GM12878 (cell line): ENCODE data around the gene AMY2B. TPM values are rescaled to one million over a fixed set of nuclear protein-coding genes. Genes with fewer than 3 reads are reported as not detected.

Source experiments
- BCL11A ChIP-seq: IDR thresholded peaks from 2 replicates; pipeline ENCODE4 v1.6.1; 2011; ENCODE audit warnings: low read depth, low read length
- CBFB ChIP-seq: IDR thresholded peaks from 2 replicates; pipeline ENCODE4 v1.6.1; 2016; ENCODE audit warnings: antibody characterized with exemption, low read depth
- CHD1 ChIP-seq: IDR thresholded peaks from 2 replicates; pipeline ENCODE4 v1.6.1; 2012; ENCODE audit warnings: low read depth, low read length, improper control_type of control experiment
- CREM ChIP-seq: IDR thresholded peaks from 2 replicates; pipeline ENCODE4 v1.6.1; 2014; ENCODE audit warnings: antibody characterized with exemption, low read depth
- DPF2 ChIP-seq: fragments of 450-650 bp; IDR thresholded peaks from 2 replicates; pipeline ENCODE4 v1.6.1; 2017; ENCODE audit warnings: mild to moderate bottlenecking
- EGR1 ChIP-seq, 2 experiments: IDR thresholded peaks; 1 replicate in 1 of 2; 2 replicates in 1 of 2; pipeline ENCODE4 v1.6.1; 2011 to 2012; ENCODE audit warnings: low read depth in 2 of 2, low read length in 2 of 2, borderline replicate concordance in 1 of 2, mild to moderate bottlenecking in 1 of 2, moderate library complexity in 1 of 2
- ESRRA ChIP-seq: IDR thresholded peaks from 2 replicates; pipeline ENCODE4 v1.6.1; 2012; ENCODE audit warnings: mild to moderate bottlenecking, low read length, improper control_type of control experiment
- HDAC2 ChIP-seq: fragments of 200-600 bp; sonication (generic); IDR thresholded peaks from 2 replicates; pipeline ENCODE4 v1.6.1; 2017
- JUNB ChIP-seq: IDR thresholded peaks from 2 replicates; pipeline ENCODE4 v1.6.1; 2016; ENCODE audit warnings: antibody characterized with exemption, mild to moderate bottlenecking
- LARP7 ChIP-seq: fragments of 450-650 bp; IDR thresholded peaks from 2 replicates; pipeline ENCODE4 v1.6.1; 2017; ENCODE audit warnings: mild to moderate bottlenecking
- NFXL1 ChIP-seq: fragments of 450-650 bp; IDR thresholded peaks from 2 replicates; pipeline ENCODE4 v1.6.1; 2017; ENCODE audit warnings: antibody characterized with exemption, mild to moderate bottlenecking, borderline replicate concordance
- NFYA ChIP-seq: IDR thresholded peaks from 2 replicates; pipeline ENCODE4 v1.6.1; 2011; ENCODE audit warnings: low read depth, mild to moderate bottlenecking, low read length, improper control_type of control experiment, borderline replicate concordance
- PAX5 ChIP-seq: IDR thresholded peaks from 2 replicates; pipeline ENCODE4 v1.6.1; 2011; ENCODE audit warnings: low read depth, low read length, borderline replicate concordance
- POLR2A ChIP-seq: IDR thresholded peaks from 2 replicates; pipeline ENCODE4 v1.6.1; 2011; ENCODE audit warnings: low read depth, mild to moderate bottlenecking, low read length
- RCOR1 ChIP-seq: conservative IDR thresholded peaks from 2 replicates; pipeline ENCODE4 v1.6.1; 2012; ENCODE audit warnings: low read depth, low read length, improper control_type of control experiment
- RELA ChIP-seq: fragments of 450-650 bp; IDR thresholded peaks from 2 replicates; pipeline ENCODE4 v1.8.0; 2014; ENCODE audit warnings: borderline replicate concordance; ENCODE audit not compliant: partially characterized antibody
- SMAD1 ChIP-seq: fragments of 450-650 bp; IDR thresholded peaks from 2 replicates; pipeline ENCODE4 v1.6.1; 2018; ENCODE audit warnings: mild to moderate bottlenecking, low read depth; ENCODE audit not compliant: partially characterized antibody
- SP1 ChIP-seq: IDR thresholded peaks from one replicate; pipeline ENCODE4 v1.6.1; 2011; ENCODE audit warnings: low read depth, low read length
- SREBF2 ChIP-seq: IDR thresholded peaks from 2 replicates; pipeline ENCODE4 v1.6.1; 2012; ENCODE audit warnings: mild to moderate bottlenecking, low read length
- TCF3 ChIP-seq: IDR thresholded peaks from 2 replicates; pipeline ENCODE4 v1.6.1; 2012; ENCODE audit warnings: low read depth, mild to moderate bottlenecking, low read length, borderline replicate concordance; ENCODE audit not compliant: insufficient read depth
- ZBED1 ChIP-seq: IDR thresholded peaks from 2 replicates; pipeline ENCODE4 v1.6.1; 2016; ENCODE audit warnings: borderline replicate concordance
- polyA plus RNA-seq, 11 experiments: library from polyadenylated mRNA; depleted of rRNA in 4 of 11; unstranded in 6 of 11; stranded (reverse) in 5 of 11; fragments of >200 nt; fragmentation: Nextera tagmentation in 4 of 11; fragmentation: Illumina TruSeq in 1 of 11; extraction: Ambion mirVana in 4 of 11; extraction: Trizol in 1 of 11; gene quantifications; 1 replicate in 1 of 11; 2 replicates in 10 of 11; pipeline versions ENCODE4 v1.2.1 to v1.2.3, GENCODE V29; 2011 to 2016; ENCODE audit warnings: inconsistent platforms in 2 of 11, missing spikeins in 2 of 11, low read depth in 1 of 11
- total RNA-seq, 4 experiments: library from RNA; depleted of rRNA in 3 of 4; stranded (reverse); fragments of >200 nt in 3 of 4; fragmentation: Illumina TruSeq in 1 of 4; extraction: Trizol in 1 of 4; gene quantifications; 2 replicates each; pipeline versions ENCODE4 v1.2.1 to v1.2.3, GENCODE V29; 2013 to 2021
- TF ChIP-seq, protein P1 (sequence below): fragments of 450-650 bp; IDR thresholded peaks from 2 replicates; pipeline ENCODE4 v1.6.1; 2017; ENCODE audit warnings: mild to moderate bottlenecking, moderate library complexity
- TF ChIP-seq, protein P2 (sequence below): IDR thresholded peaks from 2 replicates; pipeline ENCODE4 v1.6.1; 2012; ENCODE audit warnings: low read depth, low read length, improper control_type of control experiment
- TF ChIP-seq, protein P3 (sequence below), 3 experiments: IDR thresholded peaks in 2 of 3; conservative IDR thresholded peaks in 1 of 3; 2 replicates each; pipeline ENCODE4 v1.5.1; 2011; ENCODE audit warnings: low read depth in 3 of 3, low read length in 3 of 3, mild to moderate bottlenecking in 3 of 3, control low read depth in 2 of 3, moderate library complexity in 2 of 3, inconsistent platforms in 1 of 3, mixed read lengths in 1 of 3; ENCODE audit not compliant: control insufficient read depth in 2 of 3, insufficient read depth in 1 of 3; ENCODE audit errors: extremely low read depth in 1 of 3

The AMY2B gene
- total and polyA plus RNA-seq, 10 of the 15 experiments (the other 5 are each of a cell fraction or from before 2014, with no cell fraction given) = 2.1 to 9.9 (median 4.8) TPM

DNA sequence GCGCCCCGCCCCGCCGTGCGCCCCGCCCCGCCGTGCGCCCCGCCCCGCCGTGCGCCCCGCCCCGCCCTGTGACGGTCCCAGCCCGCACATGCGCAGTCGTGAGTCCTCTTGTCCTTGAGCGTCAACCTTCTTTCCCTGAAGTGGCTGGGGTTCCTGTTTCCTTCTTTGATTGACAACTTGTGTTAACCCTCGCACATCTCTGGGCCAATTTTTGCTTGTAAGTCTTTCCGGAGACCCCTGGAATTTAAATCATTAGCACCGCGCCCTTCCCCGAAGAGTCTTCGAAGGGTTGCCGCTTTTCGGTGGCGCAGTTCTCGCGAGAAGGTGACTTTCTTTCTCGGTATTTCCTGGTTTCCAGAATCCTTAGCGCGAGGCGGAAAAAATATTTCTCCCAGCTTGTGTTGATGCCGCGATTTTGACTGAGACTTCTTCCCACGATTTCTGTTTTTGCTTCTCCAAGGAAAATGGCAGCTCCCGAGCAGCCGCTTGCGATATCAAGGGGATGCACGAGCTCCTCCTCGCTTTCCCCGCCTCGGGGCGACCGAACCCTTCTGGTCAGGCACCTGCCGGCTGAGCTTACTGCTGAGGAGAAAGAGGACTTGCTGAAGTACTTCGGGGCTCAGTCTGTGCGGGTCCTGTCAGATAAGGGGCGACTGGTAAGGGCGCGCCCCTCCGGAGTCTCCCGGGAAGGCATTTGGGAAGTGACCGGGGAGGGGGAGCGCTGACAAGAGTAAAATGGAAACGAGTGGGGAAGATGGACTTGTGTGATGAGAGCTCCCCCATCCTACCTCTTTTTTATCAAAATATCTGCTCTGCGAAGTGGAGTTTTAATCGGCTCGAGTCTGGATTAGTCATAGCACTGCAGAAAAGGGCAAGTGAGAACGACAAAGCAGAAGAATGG is 45.5 kb upstream of the AMY2B start, which contains the start of gene RNPC3 (continued):
- TF ChIP-seq CHD1 = no peak
- TF ChIP-seq SMAD1 = peak; percentile 59
- TF ChIP-seq, protein P1, sequence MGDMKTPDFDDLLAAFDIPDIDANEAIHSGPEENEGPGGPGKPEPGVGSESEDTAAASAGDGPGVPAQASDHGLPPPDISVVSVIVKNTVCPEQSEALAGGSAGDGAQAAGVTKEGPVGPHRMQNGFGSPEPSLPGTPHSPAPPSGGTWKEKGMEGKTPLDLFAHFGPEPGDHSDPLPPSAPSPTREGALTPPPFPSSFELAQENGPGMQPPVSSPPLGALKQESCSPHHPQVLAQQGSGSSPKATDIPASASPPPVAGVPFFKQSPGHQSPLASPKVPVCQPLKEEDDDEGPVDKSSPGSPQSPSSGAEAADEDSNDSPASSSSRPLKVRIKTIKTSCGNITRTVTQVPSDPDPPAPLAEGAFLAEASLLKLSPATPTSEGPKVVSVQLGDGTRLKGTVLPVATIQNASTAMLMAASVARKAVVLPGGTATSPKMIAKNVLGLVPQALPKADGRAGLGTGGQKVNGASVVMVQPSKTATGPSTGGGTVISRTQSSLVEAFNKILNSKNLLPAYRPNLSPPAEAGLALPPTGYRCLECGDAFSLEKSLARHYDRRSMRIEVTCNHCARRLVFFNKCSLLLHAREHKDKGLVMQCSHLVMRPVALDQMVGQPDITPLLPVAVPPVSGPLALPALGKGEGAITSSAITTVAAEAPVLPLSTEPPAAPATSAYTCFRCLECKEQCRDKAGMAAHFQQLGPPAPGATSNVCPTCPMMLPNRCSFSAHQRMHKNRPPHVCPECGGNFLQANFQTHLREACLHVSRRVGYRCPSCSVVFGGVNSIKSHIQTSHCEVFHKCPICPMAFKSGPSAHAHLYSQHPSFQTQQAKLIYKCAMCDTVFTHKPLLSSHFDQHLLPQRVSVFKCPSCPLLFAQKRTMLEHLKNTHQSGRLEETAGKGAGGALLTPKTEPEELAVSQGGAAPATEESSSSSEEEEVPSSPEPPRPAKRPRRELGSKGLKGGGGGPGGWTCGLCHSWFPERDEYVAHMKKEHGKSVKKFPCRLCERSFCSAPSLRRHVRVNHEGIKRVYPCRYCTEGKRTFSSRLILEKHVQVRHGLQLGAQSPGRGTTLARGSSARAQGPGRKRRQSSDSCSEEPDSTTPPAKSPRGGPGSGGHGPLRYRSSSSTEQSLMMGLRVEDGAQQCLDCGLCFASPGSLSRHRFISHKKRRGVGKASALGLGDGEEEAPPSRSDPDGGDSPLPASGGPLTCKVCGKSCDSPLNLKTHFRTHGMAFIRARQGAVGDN = peak; percentile 91
- no peak for TF ChIP-seq DPF2
- TF ChIP-seq, protein P2, sequence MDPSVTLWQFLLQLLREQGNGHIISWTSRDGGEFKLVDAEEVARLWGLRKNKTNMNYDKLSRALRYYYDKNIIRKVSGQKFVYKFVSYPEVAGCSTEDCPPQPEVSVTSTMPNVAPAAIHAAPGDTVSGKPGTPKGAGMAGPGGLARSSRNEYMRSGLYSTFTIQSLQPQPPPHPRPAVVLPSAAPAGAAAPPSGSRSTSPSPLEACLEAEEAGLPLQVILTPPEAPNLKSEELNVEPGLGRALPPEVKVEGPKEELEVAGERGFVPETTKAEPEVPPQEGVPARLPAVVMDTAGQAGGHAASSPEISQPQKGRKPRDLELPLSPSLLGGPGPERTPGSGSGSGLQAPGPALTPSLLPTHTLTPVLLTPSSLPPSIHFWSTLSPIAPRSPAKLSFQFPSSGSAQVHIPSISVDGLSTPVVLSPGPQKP = no peak
- no peak for TF ChIP-seq NFXL1
- TF ChIP-seq ESRRA = peak; percentile 81; the same call in 1 of the 2 replicates
- TF ChIP-seq HDAC2 = no peak
- TF ChIP-seq ZBED1 = no peak
- no peak for TF ChIP-seq NFYA
- no peak for TF ChIP-seq BCL11A
- no peak; the same call in 1 of the 2 replicates for TF ChIP-seq JUNB
- TF ChIP-seq TCF3 = no peak
- TF ChIP-seq SP1 = no peak
- peak; percentile 88 for TF ChIP-seq CBFB
- peak; percentile 64 for TF ChIP-seq POLR2A
- peak; percentile 25; the same call in 1 of the 2 replicates for TF ChIP-seq CREM
- no peak for TF ChIP-seq RELA
- TF ChIP-seq PAX5 = no peak
- TF ChIP-seq SREBF2 = no peak
- TF ChIP-seq RCOR1 = peak; percentile 96; the same call in 1 of the 2 replicates
- no peak for TF ChIP-seq EGR1 (IDR thresholded peaks at IDR 0.05; ENCODE audit: borderline replicate concordance in 1 of 2, low read depth in 2 of 2, low read length in 2 of 2)
- no peak for TF ChIP-seq LARP7
- TF ChIP-seq, protein P3, sequence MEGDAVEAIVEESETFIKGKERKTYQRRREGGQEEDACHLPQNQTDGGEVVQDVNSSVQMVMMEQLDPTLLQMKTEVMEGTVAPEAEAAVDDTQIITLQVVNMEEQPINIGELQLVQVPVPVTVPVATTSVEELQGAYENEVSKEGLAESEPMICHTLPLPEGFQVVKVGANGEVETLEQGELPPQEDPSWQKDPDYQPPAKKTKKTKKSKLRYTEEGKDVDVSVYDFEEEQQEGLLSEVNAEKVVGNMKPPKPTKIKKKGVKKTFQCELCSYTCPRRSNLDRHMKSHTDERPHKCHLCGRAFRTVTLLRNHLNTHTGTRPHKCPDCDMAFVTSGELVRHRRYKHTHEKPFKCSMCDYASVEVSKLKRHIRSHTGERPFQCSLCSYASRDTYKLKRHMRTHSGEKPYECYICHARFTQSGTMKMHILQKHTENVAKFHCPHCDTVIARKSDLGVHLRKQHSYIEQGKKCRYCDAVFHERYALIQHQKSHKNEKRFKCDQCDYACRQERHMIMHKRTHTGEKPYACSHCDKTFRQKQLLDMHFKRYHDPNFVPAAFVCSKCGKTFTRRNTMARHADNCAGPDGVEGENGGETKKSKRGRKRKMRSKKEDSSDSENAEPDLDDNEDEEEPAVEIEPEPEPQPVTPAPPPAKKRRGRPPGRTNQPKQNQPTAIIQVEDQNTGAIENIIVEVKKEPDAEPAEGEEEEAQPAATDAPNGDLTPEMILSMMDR (IDR thresholded peaks at IDR 0.05 in 2 of 3, conservative IDR thresholded peaks at IDR 0.05 in 1 of 3; ENCODE audit: control insufficient read depth in 2 of 3, extremely low read depth in 1 of 3, insufficient read depth in 1 of 3, low read depth in 3 of 3, low read length in 3 of 3) = peak; percentile 3 to 16 (median 12); a peak in 1 of 6 replicates
